VCaP (cell line): ENCODE data around the gene CLOCK.
A peak's percentile ranks its signal among the peaks of the same experiment; 100 is the strongest.

Experiments used
- H3K27ac ChIP-seq: fragments of 450-650 bp; 2 replicates; pipeline ENCODE4 v1.5.1; 2017
- CTCF ChIP-seq: fragments of 450-650 bp; conservative IDR thresholded peaks from 2 replicates; pipeline ENCODE4 v1.5.1; 2017; ENCODE audit warnings: mild to moderate bottlenecking, moderate library complexity

Gene CLOCK

DNA sequence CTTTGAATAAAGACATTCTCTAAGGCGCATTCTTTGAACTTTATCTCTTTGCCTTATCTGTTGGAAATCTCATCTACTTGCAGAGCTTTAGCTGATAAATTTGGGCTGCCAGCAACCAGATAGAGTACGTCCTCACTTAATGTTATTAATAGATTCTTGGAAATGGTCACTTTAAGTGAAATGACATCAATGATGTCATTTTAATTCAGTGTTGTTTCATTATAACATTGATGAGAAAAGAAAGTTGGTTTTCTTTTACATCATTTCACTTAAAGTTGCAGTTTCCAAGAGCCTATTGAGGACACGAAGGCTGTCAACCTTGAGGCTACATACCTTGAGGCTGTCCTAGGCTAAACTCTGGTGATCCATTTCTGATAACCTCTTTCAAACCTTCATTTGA lies 141.6 kb downstream of the CLOCK start:
- H3K27ac ChIP-seq, result no peak overlapping the region
- no peak for TF ChIP-seq CTCF

- TF ChIP-seq CTCF, result no peak
Observed at GRCh38 chr4:55399581-55399980, 147.1 kb downstream of the CLOCK start.

DNA sequence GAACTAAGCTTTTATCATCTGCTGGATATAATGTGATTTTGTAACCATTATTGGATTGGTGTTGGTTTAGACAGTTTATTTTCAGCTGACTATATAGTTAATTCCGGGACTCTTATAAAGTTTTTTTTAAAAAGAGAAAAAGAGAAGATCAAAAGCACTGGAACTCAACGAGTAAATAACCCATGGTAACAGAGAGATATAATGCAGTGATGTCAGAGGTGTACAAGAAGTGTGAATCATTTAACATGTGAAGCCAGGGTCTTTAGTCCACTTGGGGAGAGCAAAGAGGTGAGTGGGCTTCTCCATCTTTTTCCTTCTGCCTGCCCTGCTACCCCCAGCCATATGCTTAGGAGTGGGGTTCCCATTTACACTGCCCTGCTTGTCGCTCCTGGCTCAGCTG lies 147.7 kb downstream of the CLOCK start:
- H3K27ac ChIP-seq, result peak overlapping the region; percentile 91
- TF ChIP-seq CTCF, result no peak

More at GRCh38 chr4:55399581-55399980, 147.1 kb downstream of the CLOCK start:
- peak overlapping the region; percentile 91 for H3K27ac ChIP-seq

DNA sequence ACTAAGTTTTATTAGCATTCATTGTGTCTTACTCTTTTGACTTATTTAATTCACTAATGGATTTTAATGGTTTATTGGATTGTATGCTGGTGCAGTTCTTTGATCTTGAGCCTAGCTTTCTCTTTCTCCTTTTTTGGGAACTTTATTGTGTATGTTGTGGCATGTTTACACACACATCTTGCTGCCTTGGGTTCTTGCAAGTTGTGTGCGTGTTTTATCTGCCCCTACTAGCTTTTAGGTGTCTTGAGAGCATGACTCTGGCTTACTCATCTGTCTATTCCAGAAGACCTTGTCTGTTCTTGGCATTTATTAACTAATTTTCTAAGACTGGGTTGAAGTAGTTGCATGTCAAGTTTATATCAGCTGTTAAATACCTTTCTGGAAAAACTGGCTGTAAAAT lies 148.2 kb downstream of the CLOCK start:
- TF ChIP-seq CTCF, result no peak
- H3K27ac ChIP-seq, result peak overlapping the region; percentile 91

- TF ChIP-seq CTCF, result no peak
- peak overlapping the region; percentile 91 for H3K27ac ChIP-seq
Observed at GRCh38 chr4:55397520-55398321, 149.0 kb downstream of the CLOCK start.

DNA sequence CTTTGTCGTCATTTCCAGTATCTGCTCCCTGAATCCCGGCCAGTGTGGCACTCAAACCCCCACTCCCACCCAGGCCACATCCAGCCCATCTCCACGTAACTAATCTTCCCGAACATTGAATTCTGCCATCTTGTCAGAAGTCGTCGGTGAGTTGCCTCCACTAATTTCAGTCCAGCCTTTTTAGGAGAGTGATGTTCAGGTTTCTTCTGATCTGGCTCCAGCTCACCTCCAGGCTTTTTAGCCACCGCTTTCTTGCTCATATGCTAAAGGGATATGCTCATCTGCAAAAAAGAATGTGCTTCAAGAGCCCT lies 149.6 kb downstream of the CLOCK start:
- H3K27ac ChIP-seq, result peak overlapping the region; percentile 91
- TF ChIP-seq CTCF, result no peak

DNA sequence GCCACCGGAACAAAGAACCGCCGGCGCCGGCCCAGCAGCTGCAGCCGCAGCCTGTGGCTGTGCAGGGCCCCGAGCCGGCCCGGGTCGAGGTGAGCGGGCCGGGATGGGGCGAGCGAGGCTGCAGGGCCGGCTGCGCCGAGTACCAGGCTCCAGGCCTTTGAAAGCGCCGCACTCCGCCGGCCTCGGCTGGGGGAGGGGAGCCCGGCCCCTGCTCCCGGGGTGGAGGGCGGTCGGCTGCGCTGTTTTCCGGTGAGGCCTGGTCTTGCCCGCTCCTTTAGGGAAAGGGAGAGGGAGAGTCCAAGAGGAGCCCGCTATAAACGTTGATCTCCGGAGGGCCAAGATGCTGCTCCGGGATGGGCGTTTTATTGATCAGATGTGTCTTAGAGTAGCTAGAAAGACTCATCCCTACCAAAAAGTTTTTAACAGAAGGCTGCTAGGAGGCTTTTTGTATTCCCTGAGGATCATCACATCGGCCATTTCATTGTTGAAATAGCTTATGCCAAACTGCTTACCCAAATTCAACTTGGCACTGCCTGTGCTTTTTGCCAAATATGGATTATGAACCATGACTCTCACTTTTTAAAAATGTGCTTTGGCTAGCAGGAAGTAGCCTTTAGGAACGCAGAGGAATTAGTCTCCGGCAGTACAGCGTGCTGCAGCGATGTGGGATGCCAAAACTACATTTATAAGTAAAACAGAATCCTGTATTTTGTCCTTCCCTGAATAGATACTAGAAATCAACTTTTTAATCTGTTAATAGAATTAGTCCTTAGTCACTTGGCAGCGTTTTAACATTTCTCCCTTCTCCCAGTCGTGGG lies 150.2 kb downstream of the CLOCK start:
- H3K27ac ChIP-seq, result peak overlapping the region; percentile 91
- TF ChIP-seq CTCF, result no peak
